H1 (cell line): ENCODE measurements around the gene OPN5. TPM values are rescaled to one million over a fixed set of nuclear protein-coding genes. Genes with fewer than 3 reads are reported as not detected.

Experiments used
- CTCF ChIA-PET: fragments of 300-600 bp; sonication (Branson Sonifier 250); formaldehyde crosslinking; loops from one replicate; lab custom pipeline; 2021; ENCODE audit not compliant: partially characterized antibody; lab: Charles Lee
- POLR2A ChIA-PET: fragments of 300-600 bp; sonication (Branson Sonifier 250); formaldehyde crosslinking; loops from one replicate; lab custom pipeline; 2021; ENCODE audit warnings: inconsistent platforms; ENCODE audit not compliant: partially characterized antibody; lab: Charles Lee
- DNase-seq, 2 experiments: peaks; one replicate each; pipeline versions ENCODE4 v3.0.0 to v3.0.0-alpha.2; 2010 to 2022; ENCODE audit warnings: low spot score in 2 of 2, low read depth in 1 of 2, mixed read lengths in 1 of 2
- FAIRE-seq: peaks from 2 replicates; lab custom pipeline; 2011; peaks lifted over from hg19 to GRCh38; lab: Jason Lieb, UNC
- H2AFZ ChIP-seq: 2 replicates; pipeline ENCODE4 v1.8.1; 2012; ENCODE audit warnings: low read length, inconsistent platforms
- H2AK5ac ChIP-seq: 2 replicates; pipeline ENCODE4 v1.6.1; 2013; ENCODE audit warnings: low read depth, low read length
- H2BK120ac ChIP-seq: replicated peaks from 2 replicates; pipeline ENCODE3; 2013; ENCODE audit warnings: low read depth, low read length, inconsistent platforms
- H2BK12ac ChIP-seq: 2 replicates; pipeline ENCODE4 v1.6.1; 2013; ENCODE audit warnings: low read depth, low read length
- H2BK15ac ChIP-seq: 2 replicates; pipeline ENCODE4 v1.6.1; 2013; ENCODE audit warnings: low read length
- H2BK20ac ChIP-seq: 2 replicates; pipeline ENCODE4 v1.6.1; 2013; ENCODE audit warnings: low read length
- H2BK5ac ChIP-seq: 2 replicates; pipeline ENCODE4 v1.6.1; 2013; ENCODE audit warnings: low read depth, low read length
- H3K14ac ChIP-seq: 2 replicates; pipeline ENCODE4 v1.6.1; 2013; ENCODE audit warnings: inconsistent platforms; ENCODE audit not compliant: insufficient read length
- H3K18ac ChIP-seq: 2 replicates; pipeline ENCODE4 v1.6.1; 2013; ENCODE audit warnings: low read length; ENCODE audit errors: extremely low read depth
- H3K23ac ChIP-seq: 2 replicates; pipeline ENCODE4 v1.6.1; 2013; ENCODE audit warnings: inconsistent platforms; ENCODE audit not compliant: insufficient read length
- H3K23me2 ChIP-seq: 2 replicates; pipeline ENCODE4 v1.6.1; 2013; ENCODE audit warnings: low read depth, low read length
- H3K27ac ChIP-seq: 2 replicates; pipeline ENCODE4 v1.6.1; 2011; ENCODE audit warnings: low read depth, low read length, inconsistent platforms
- H3K27me3 ChIP-seq, 4 experiments: replicated peaks in 1 of 4; 1 replicate in 1 of 4; 2 replicates in 3 of 4; pipeline versions ENCODE4 v1.6.1 to v1.8.1; 2011 to 2013; ENCODE audit warnings: low read length in 3 of 4, mild to moderate bottlenecking in 3 of 4, inconsistent platforms in 2 of 4, mixed read lengths in 2 of 4, moderate library complexity in 1 of 4; ENCODE audit not compliant: control insufficient read depth in 3 of 4, insufficient read depth in 3 of 4; ENCODE audit errors: extremely low read depth in 1 of 4
- H3K36me3 ChIP-seq, 4 experiments: 2 replicates each; pipeline versions ENCODE4 v1.6.1 to v1.8.1; 2011 to 2013; ENCODE audit warnings: mild to moderate bottlenecking in 4 of 4, low read length in 3 of 4, moderate library complexity in 2 of 4, control low read depth in 1 of 4, inconsistent platforms in 1 of 4; ENCODE audit not compliant: insufficient read depth in 4 of 4, control insufficient read depth in 2 of 4
- H3K4ac ChIP-seq: replicated peaks from 2 replicates; pipeline ENCODE3; 2013; ENCODE audit warnings: low read length, low read depth, mixed read lengths, inconsistent platforms; ENCODE audit not compliant: insufficient read length
- H3K4me1 ChIP-seq, 4 experiments: replicated peaks in 1 of 4; 1 replicate in 1 of 4; 2 replicates in 3 of 4; pipeline versions ENCODE4 v1.6.1 to v1.8.1; 2011 to 2013; ENCODE audit warnings: low read length in 3 of 4, inconsistent platforms in 2 of 4, mixed read lengths in 1 of 4; ENCODE audit not compliant: insufficient read depth in 4 of 4, control insufficient read depth in 3 of 4
- H3K4me2 ChIP-seq, 2 experiments: 2 replicates each; pipeline versions ENCODE4 v1.6.1 to v1.8.1; 2011 to 2013; ENCODE audit warnings: low read depth in 2 of 2, low read length in 2 of 2, control low read depth in 1 of 2, inconsistent platforms in 1 of 2, mild to moderate bottlenecking in 1 of 2; ENCODE audit not compliant: insufficient read depth in 1 of 2
- H3K4me3 ChIP-seq, 4 experiments: fragments of 200-600, 300-600 bp in 1 of 4; sonication (generic), shearing (Covaris generic), sonication (Bioruptor Twin) in 1 of 4; 2 replicates each; pipeline versions ENCODE4 v1.5.1 to v1.8.1; 2011 to 2016; ENCODE audit warnings: low read length in 4 of 4, low read depth in 3 of 4, control low read depth in 2 of 4, inconsistent platforms in 2 of 4, mild to moderate bottlenecking in 2 of 4, mixed read lengths in 1 of 4, moderate library complexity in 1 of 4; ENCODE audit not compliant: insufficient read depth in 2 of 4; ENCODE audit errors: extremely low read depth in 1 of 4
- H3K56ac ChIP-seq: replicated peaks from 2 replicates; pipeline ENCODE3; 2013; ENCODE audit warnings: low read depth, mild to moderate bottlenecking, mixed read lengths, low read length, inconsistent platforms; ENCODE audit not compliant: insufficient read length
- H3K79me1 ChIP-seq: 2 replicates; pipeline ENCODE4 v1.6.1; 2013; ENCODE audit warnings: low read depth, low read length, control low read depth
- H3K79me2 ChIP-seq, 2 experiments: 2 replicates each; pipeline versions ENCODE4 v1.6.1 to v1.8.1; 2012 to 2013; ENCODE audit warnings: low read length in 2 of 2, mild to moderate bottlenecking in 2 of 2, inconsistent platforms in 1 of 2; ENCODE audit not compliant: insufficient read depth in 2 of 2, control insufficient read depth in 1 of 2
- H3K9ac ChIP-seq, 4 experiments: replicated peaks in 1 of 4; 1 replicate in 1 of 4; 2 replicates in 3 of 4; pipeline versions ENCODE4 v1.6.1 to v1.8.1; 2011 to 2013; ENCODE audit warnings: low read depth in 3 of 4, low read length in 3 of 4, control low read depth in 2 of 4, mild to moderate bottlenecking in 2 of 4, moderate library complexity in 2 of 4, inconsistent platforms in 1 of 4; ENCODE audit errors: extremely low read depth in 1 of 4
- H3K9me3 ChIP-seq, 2 experiments: 2 replicates each; pipeline versions ENCODE4 v1.6.1 to v1.8.1; 2012 to 2013; ENCODE audit warnings: mild to moderate bottlenecking in 2 of 2, moderate library complexity in 2 of 2, control low read depth in 1 of 2, inconsistent platforms in 1 of 2, low read depth in 1 of 2, low read length in 1 of 2, mixed read lengths in 1 of 2; ENCODE audit not compliant: insufficient read depth in 2 of 2
- H4K20me1 ChIP-seq, 2 experiments: replicated peaks in 1 of 2; 2 replicates each; pipeline versions ENCODE3 to v1.8.1; 2011 to 2013; ENCODE audit warnings: inconsistent platforms in 2 of 2, low read length in 2 of 2, mild to moderate bottlenecking in 1 of 2; ENCODE audit not compliant: insufficient read depth in 2 of 2, control insufficient read depth in 1 of 2
- H4K5ac ChIP-seq: 2 replicates; pipeline ENCODE4 v1.6.1; 2013; ENCODE audit warnings: low read length, low read depth, mixed read lengths, inconsistent platforms; ENCODE audit not compliant: insufficient read length
- H4K8ac ChIP-seq: 2 replicates; pipeline ENCODE4 v1.8.0; 2013; ENCODE audit warnings: mild to moderate bottlenecking, moderate library complexity, low read length, inconsistent platforms; ENCODE audit not compliant: insufficient read depth; ENCODE audit errors: extremely low read depth
- H4K91ac ChIP-seq: replicated peaks from 2 replicates; pipeline ENCODE3; 2013; ENCODE audit warnings: low read length, mixed read lengths, inconsistent platforms; ENCODE audit not compliant: insufficient read length
- BRCA1 ChIP-seq: IDR thresholded peaks from 2 replicates; pipeline ENCODE4 v1.6.1; 2012; ENCODE audit warnings: low read depth, low read length, improper control_type of control experiment
- CHD2 ChIP-seq: IDR thresholded peaks from 2 replicates; pipeline ENCODE4 v1.6.1; 2012; ENCODE audit warnings: low read length, improper control_type of control experiment
- EGR1 ChIP-seq: IDR thresholded peaks from 2 replicates; pipeline ENCODE4 v1.6.1; 2011; ENCODE audit warnings: low read depth, low read length, borderline replicate concordance
- PHF8 ChIP-seq: fragments of 200-600 bp; sonication (generic); conservative IDR thresholded peaks from 2 replicates; pipeline ENCODE4 v1.7.1; 2012; ENCODE audit warnings: low read depth, mild to moderate bottlenecking, inconsistent platforms, low read length, moderate library complexity
- SIRT6 ChIP-seq: IDR thresholded peaks from one replicate; pipeline ENCODE4 v1.7.1; 2012; ENCODE audit warnings: low read length, inconsistent platforms
- SP1 ChIP-seq: IDR thresholded peaks from 2 replicates; pipeline ENCODE4 v1.6.1; 2011; ENCODE audit warnings: low read depth, low read length
- TAF1 ChIP-seq: IDR thresholded peaks from 2 replicates; pipeline ENCODE4 v1.6.1; 2011; ENCODE audit warnings: mild to moderate bottlenecking, low read depth, low read length
- TBP ChIP-seq: IDR thresholded peaks from 2 replicates; pipeline ENCODE4 v1.6.1; 2011; ENCODE audit warnings: low read depth, low read length, improper control_type of control experiment
- WGBS, 2 experiments: shearing (Covaris generic) in 1 of 2; methylation state at CpG; one replicate each; pipeline versions ENCODE4 v1.1.6 to v1.1.7; 2013 to 2015; ENCODE audit warnings: low lambda C conversion rate in 2 of 2, mixed read lengths in 2 of 2, inconsistent platforms in 1 of 2, low coverage in 1 of 2, missing lambda C conversion rate in 1 of 2; ENCODE audit not compliant: insufficient replicate concordance in 2 of 2, insufficient coverage in 1 of 2, insufficient read length in 1 of 2; ENCODE audit errors: extremely low coverage in 1 of 2, missing lambda C conversion rate in 1 of 2; 5-methylcytosine and 5-hydroxymethylcytosine counted together
- polyA plus RNA-seq, 7 experiments: library from polyadenylated mRNA; depleted of rRNA in 3 of 7; stranded (reverse) in 5 of 7; unstranded in 2 of 7; fragments of >200 nt in 5 of 7; fragments of 200-250 nt in 2 of 7; gene quantifications; 1 replicate in 5 of 7; 2 replicates in 1 of 7; 4 replicates in 1 of 7; pipeline versions ENCODE4 v1.2.1 to v1.2.3, GENCODE V29; 2011 to 2013; ENCODE audit warnings: missing spikeins in 2 of 7, mixed read lengths in 2 of 7
- total RNA-seq: library from RNA; stranded (reverse); fragmentation: NEBNext Ultra II Directional; extraction: Animal tissue kit (Norgen Biotek cat#: 25700); gene quantifications from 2 replicates; pipeline ENCODE4 v1.2.1, GENCODE V29; 2021
- TF ChIP-seq, protein P1 (sequence below): IDR thresholded peaks from 2 replicates; pipeline ENCODE4 v1.6.1; 2012; ENCODE audit warnings: inconsistent platforms

OPN5 gene
- total and polyA plus RNA-seq, 2 of the 8 experiments (the other 6 are each of a cell fraction or from before 2014, with no cell fraction given), result not detected

DNA sequence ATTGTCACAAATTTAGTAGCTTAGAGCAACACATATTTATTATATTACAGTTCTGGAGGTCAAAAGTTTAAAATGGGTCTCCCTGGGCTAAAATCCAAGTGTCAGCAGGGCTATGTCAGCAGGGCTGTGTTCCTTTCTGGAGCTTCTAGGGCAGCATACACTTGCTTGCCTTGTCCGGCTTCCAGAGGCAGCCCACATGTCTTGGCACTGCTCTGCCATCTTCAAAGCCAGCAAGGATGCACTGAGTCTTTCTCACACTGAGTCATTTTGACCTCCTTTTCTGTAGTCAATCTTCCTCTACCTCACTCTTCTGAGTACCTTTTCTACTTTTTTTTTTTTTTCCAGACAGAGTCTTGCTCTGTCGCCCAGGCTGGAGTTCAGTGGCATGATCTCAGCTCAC, 44.4 kb upstream of the OPN5 start:
- Histone ChIP-seq H2BK120ac (no peak overlapping the region), H3K56ac (no peak overlapping the region), H2BK20ac (0 out of 2 replicates have a peak overlapping the region, but pooled peaks have one; percentile 40), H4K20me1 (no peaks in the 10 kb centered on the region), H4K5ac (no peak overlapping the region), H3K79me1 (no peaks in the 10 kb centered on the region), H3K4ac (no peak overlapping the region), H3K79me2 (no peaks in the 10 kb centered on the region), H4K91ac (no peak overlapping the region), H2BK5ac (no peak overlapping the region), H4K8ac (no peak overlapping the region), H3K4me2 (no peak overlapping the region), H3K27me3 (no peaks in the 10 kb centered on the region), H2AK5ac (no peak overlapping the region), H3K4me1 (peaks cover 4 to 18% (median 11%) of the 10 kb centered on the region in 4 experiments; a peak in 6 of 7 replicates), H3K9me3 (no peaks in the 10 kb centered on the region), H3K36me3 (no peaks in the 10 kb centered on the region), H2AFZ (no peak overlapping the region), H3K23me2 (no peaks in the 10 kb centered on the region; the same call in 1 of the 2 replicates), H3K23ac (no peak overlapping the region), H3K27ac (no peak overlapping the region), H3K18ac (no peak overlapping the region), H2BK15ac (no peak overlapping the region), H3K14ac (no peak overlapping the region), H3K4me3 (no peak overlapping the region), H2BK12ac (no peak overlapping the region), H3K9ac (no peak overlapping the region)
- ChIA-PET POLR2A (no interaction called here), CTCF (interaction anchor here (0.6 to 1.0 kb wide), 3 partner anchors 51 to 103 kb away, joined by 3 read pairs; no protein-coding TSS in a partner anchor)
- FAIRE-seq, result no peak
- 95% methylated on average over 2 of the region's 2 CpGs; no CpG with 5 or more reads in 1 of the 2 experiments for WGBS, 2 experiments
- DNase-seq, result no peak
- TF ChIP-seq, protein P1, sequence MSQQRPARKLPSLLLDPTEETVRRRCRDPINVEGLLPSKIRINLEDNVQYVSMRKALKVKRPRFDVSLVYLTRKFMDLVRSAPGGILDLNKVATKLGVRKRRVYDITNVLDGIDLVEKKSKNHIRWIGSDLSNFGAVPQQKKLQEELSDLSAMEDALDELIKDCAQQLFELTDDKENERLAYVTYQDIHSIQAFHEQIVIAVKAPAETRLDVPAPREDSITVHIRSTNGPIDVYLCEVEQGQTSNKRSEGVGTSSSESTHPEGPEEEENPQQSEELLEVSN, result no peak
- no peak for TF ChIP-seq SP1
- TF ChIP-seq PHF8, result no peak
- TF ChIP-seq EGR1, result no peak
- no peak for TF ChIP-seq TAF1
- TF ChIP-seq BRCA1, result no peak
- TF ChIP-seq SIRT6, result no peak
- no peak for TF ChIP-seq TBP
- no peak for TF ChIP-seq CHD2
